Mammary epithelial cell (primary cell): Measurements from ENCODE around the gene CDH16.

Experiments used
- CTCF ChIP-seq, 2 donors: IDR thresholded peaks in 1 of 2; conservative IDR thresholded peaks in 1 of 2; 2 replicates each; pipeline ENCODE4 v1.5.1; 2011 to 2012; ENCODE audit warnings: inconsistent platforms in 2 of 2, low read length in 2 of 2, mild to moderate bottlenecking in 2 of 2, control low read depth in 1 of 2, low read depth in 1 of 2; ENCODE audit not compliant: insufficient read depth in 1 of 2; ENCODE audit errors: extremely low read depth in 1 of 2
- EZH2 ChIP-seq: IDR thresholded peaks from 2 replicates; pipeline ENCODE4 v1.6.1; 2012; ENCODE audit warnings: low read length, inconsistent platforms, borderline replicate concordance

GRCh38 chr16:66959704-66960161, 41.0 kb upstream of the CDH16 start:
- TF ChIP-seq CTCF (conservative IDR thresholded peaks at IDR 0.05 in 1 of 2, IDR thresholded peaks at IDR 0.05 in 1 of 2; ENCODE audit: extremely low read depth in 1 of 2, insufficient read depth in 1 of 2, low read depth in 1 of 2, low read length in 2 of 2) (no peak), EZH2 (no peak)
